Measurements from ENCODE around the gene CPT2. TPM values are rescaled to one million over a fixed set of nuclear protein-coding genes. Genes with fewer than 3 reads are reported as not detected.

Gene CPT2
- total RNA-seq, 1 donor from 2014 or later = 14.1 TPM

DNA sequence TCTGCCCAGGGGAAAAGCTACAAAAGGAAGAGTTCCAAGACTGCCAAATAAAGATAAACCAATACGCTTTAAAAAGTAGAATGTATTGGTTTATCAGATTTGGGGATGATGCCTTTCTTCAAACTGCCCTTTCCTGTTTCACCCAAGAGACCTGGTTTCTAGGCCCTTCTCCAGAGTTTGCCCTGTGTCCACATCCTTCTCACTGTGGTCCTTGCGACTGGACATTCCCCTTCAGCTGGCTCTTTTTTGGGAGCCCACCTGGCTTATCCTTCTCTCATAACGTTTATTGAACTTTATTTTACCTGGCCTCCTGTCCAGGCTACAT is 24.3 kb downstream of the CPT2 start:
- DNase-seq (ENCODE audit: low read depth) = no peak
- Histone ChIP-seq H3K27me3 (ENCODE audit: control insufficient read depth, insufficient read depth, low read length) (no peaks in the 10 kb centered on the region), H3K36me3 (ENCODE audit: control insufficient read depth, insufficient read depth, low read length) (no peaks in the 10 kb centered on the region), H3K4me3 (ENCODE audit: low read depth, low read length) (peak overlapping the region; percentile 89)
- TF ChIP-seq, protein P1, sequence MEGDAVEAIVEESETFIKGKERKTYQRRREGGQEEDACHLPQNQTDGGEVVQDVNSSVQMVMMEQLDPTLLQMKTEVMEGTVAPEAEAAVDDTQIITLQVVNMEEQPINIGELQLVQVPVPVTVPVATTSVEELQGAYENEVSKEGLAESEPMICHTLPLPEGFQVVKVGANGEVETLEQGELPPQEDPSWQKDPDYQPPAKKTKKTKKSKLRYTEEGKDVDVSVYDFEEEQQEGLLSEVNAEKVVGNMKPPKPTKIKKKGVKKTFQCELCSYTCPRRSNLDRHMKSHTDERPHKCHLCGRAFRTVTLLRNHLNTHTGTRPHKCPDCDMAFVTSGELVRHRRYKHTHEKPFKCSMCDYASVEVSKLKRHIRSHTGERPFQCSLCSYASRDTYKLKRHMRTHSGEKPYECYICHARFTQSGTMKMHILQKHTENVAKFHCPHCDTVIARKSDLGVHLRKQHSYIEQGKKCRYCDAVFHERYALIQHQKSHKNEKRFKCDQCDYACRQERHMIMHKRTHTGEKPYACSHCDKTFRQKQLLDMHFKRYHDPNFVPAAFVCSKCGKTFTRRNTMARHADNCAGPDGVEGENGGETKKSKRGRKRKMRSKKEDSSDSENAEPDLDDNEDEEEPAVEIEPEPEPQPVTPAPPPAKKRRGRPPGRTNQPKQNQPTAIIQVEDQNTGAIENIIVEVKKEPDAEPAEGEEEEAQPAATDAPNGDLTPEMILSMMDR (IDR thresholded peaks at IDR 0.05; ENCODE audit: insufficient read depth, low read length, poor library complexity, severe bottlenecking) = no peak

DNA sequence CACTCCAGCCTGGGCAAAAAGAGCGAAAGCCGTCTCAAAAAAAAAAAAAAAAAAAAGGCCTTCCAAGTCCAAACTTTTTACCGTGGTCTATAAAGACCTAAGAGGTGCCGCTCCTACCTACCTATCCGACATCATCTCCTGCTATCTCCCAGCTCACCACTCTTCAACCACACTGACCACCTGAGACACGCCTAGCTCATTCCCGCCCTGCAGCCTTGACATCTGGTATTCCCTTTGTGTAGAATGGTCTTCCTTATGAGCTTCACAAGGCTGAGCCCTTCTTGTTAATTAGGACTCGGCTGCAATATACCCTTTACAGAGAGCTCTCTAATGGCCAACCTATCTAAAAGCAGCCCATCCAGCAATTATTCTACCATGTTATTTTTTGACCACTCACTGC is 41.0 kb downstream of the CPT2 start:
- TF ChIP-seq, protein P1 (IDR thresholded peaks at IDR 0.05; ENCODE audit: insufficient read depth, low read length, poor library complexity, severe bottlenecking) = no peak
- peak overlapping the region; percentile 78 for H3K4me3 ChIP-seq (ENCODE audit: low read depth, low read length)
- no peak for DNase-seq (ENCODE audit: low read depth)

DNA sequence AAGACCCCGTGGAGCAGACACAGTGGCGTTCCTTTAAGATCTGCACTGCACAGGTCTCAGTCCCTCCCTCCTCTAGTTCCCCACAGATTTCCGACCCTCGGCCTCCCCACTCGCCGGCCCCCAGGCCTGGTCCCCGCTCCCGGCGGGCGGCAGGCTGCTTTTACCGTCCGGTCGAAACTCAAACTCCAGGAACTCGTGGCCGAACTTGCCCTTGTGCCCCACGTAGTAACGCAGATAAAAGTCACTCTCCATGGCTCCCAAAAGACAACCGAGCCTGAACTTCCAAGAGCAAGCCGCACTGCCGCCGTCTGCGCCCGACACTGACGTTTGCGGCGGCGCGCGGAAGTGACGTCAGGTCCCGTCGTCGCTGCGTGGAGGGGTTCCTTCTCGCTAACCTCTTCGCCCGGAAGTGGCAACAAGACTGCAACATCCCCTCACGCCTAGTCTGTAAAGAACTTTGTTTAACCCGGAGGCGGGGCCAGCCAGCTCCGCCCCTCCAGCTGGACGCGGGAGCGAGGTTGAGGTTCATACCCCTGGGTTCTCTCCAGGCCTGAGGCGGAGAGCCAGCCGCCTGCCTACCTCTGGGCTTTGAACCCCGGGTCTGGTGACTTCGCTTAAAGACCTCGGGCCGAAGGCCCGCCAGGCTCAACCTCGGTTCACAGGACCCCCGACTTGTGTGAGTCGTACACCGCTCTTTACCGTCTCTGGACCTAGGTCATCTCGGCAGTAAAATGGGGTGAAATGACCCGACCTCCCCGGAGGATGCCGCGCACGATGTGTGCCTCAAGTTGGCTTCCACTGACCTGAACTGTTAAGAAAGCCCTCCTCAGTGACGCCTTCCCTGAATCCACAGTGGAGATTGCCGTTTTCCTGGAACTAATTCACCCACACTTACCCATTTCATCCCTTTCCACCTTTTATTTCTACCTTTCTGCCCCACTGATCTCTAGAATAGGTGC is 41.9 kb downstream of the CPT2 start, which contains the start of gene MAGOH:
MAGOH (minus strand) TSS at position 322 of the 959 bp plus-strand sequence; CDS start at position 252, 70 bp downstream.
- TF ChIP-seq, protein P1 (IDR thresholded peaks at IDR 0.05; ENCODE audit: insufficient read depth, low read length, poor library complexity, severe bottlenecking) = no peak
- no peaks in the 10 kb centered on the region for H3K27me3 ChIP-seq (ENCODE audit: control insufficient read depth, insufficient read depth, low read length)
- H3K36me3 ChIP-seq (ENCODE audit: control insufficient read depth, insufficient read depth, low read length) = no peaks in the 10 kb centered on the region
- H3K4me3 ChIP-seq (ENCODE audit: low read depth, low read length) = peak within 1 kb of the TSS; percentile 78
- peak; percentile 87 for DNase-seq (ENCODE audit: low read depth)

More for the DNA sequence above, 41.0 kb downstream of the CPT2 start:
- Histone ChIP-seq H3K36me3 (ENCODE audit: control insufficient read depth, insufficient read depth, low read length) (no peaks in the 10 kb centered on the region), H3K27me3 (ENCODE audit: control insufficient read depth, insufficient read depth, low read length) (no peaks in the 10 kb centered on the region)

DNA sequence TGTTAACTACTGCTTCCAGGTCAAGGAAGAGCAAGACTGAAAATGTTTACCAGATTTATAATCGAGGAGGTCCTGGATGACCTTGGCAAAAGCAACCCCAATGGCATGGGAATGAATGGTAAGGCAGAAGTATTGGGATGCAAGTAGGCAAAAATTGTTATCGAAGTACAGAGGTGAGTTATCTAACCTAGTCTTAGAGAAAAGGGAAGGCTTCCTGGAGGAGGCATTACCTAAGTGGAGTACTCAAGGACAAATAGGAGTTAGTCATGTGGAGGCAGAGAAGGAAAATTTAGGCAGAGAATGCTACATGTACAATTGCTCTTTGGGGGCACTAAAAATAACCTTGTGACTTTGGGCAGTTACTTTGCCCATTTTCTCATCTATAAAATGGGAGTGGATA is 45.2 kb downstream of the CPT2 start:
- H3K36me3 ChIP-seq (ENCODE audit: control insufficient read depth, insufficient read depth, low read length) = no peaks in the 10 kb centered on the region
- no peak overlapping the region for H3K4me3 ChIP-seq (ENCODE audit: low read depth, low read length)
- no peak for DNase-seq (ENCODE audit: low read depth)

DNA sequence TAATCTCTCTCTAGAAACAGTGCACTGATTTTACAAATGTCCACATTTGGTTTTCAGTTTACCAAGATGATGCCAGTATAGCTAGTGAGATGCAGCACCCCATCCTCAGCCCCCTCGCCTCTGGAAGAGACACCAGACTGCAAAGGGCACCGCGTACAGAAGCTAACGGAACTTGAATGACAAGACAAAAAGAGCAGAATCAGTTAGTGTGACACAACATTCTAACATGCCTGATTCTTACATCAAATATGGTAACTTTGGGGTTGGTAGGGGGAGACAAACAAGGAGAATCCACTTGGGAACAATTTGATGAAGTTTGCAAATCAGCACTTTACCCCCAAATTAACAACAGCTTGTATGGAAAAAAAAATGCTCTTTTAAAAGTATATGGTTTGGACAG is 45.8 kb downstream of the CPT2 start:
- H3K4me3 ChIP-seq (ENCODE audit: low read depth, low read length) = no peak overlapping the region
- TF ChIP-seq, protein P1 (IDR thresholded peaks at IDR 0.05; ENCODE audit: insufficient read depth, low read length, poor library complexity, severe bottlenecking) = no peak
- no peak for DNase-seq (ENCODE audit: low read depth)

More for the DNA sequence above, 45.2 kb downstream of the CPT2 start:
- TF ChIP-seq, protein P1 (IDR thresholded peaks at IDR 0.05; ENCODE audit: insufficient read depth, low read length, poor library complexity, severe bottlenecking) = no peak
- H3K27me3 ChIP-seq (ENCODE audit: control insufficient read depth, insufficient read depth, low read length) = no peaks in the 10 kb centered on the region

More for the DNA sequence above, 45.8 kb downstream of the CPT2 start:
- no peaks in the 10 kb centered on the region for H3K36me3 ChIP-seq (ENCODE audit: control insufficient read depth, insufficient read depth, low read length)
- no peaks in the 10 kb centered on the region for H3K27me3 ChIP-seq (ENCODE audit: control insufficient read depth, insufficient read depth, low read length)

Measured in kidney epithelial cell (primary cell).